ENCODE results near the gene DECR2. TPM values are rescaled to one million over a fixed set of nuclear protein-coding genes. Genes with fewer than 3 reads are reported as not detected.
"Not testable (repeated sequence)": the region's sequence is repeated elsewhere in the genome, so short reads cannot be mapped to it uniquely, and the experiment has no call there.

Gene DECR2
- polyA plus RNA-seq, 3 donors = 5.7 to 12.8 (median 8.7) TPM

GRCh38 chr16:361872-362701 is 39.6 kb upstream of the DECR2 start:
- peaks cover 6 to 8% of the 10 kb centered on the region in 2 donors for H3K4me1 ChIP-seq (ENCODE audit: control insufficient read depth in 1 of 2, insufficient read depth in 2 of 2, low read length in 2 of 2)
- intact Hi-C loops (cut with micrococcal nuclease) = loop anchor here (5.0 kb wide), 1 partner anchor 255 kb away; no protein-coding TSS in a partner anchor
- H3K4me3 Mint-ChIP-seq = no peak overlapping the region
- peaks cover 2 to 11% of the 10 kb centered on the region in 2 donors for H3K36me3 ChIP-seq (replicated peaks in 1 of 2; ENCODE audit: control insufficient read depth in 1 of 2, insufficient read depth in 2 of 2, low read length in 2 of 2)
- no peak overlapping the region for H3K27ac ChIP-seq (ENCODE audit: low read depth in 1 of 2, low read length in 2 of 2)
- peaks cover 5 to 25% (median 11%) of the 10 kb centered on the region in 3 donors for H3K27me3 Mint-ChIP-seq (ENCODE audit: low read depth in 3 of 3)
- H3K4me2 ChIP-seq (replicated peaks; ENCODE audit: extremely low read depth, low read length, poor library complexity, severe bottlenecking) = peak overlapping the region; percentile 21
- peaks cover 6% of the 10 kb centered on the region for H3K4me1 Mint-ChIP-seq
- no peaks in the 10 kb centered on the region for H4K20me1 ChIP-seq (ENCODE audit: insufficient read depth, low read length)
- H3K27ac Mint-ChIP-seq = peak overlapping the region in 2 of 7 donors; percentile 30 to 73
- H3K9ac ChIP-seq (ENCODE audit: insufficient read depth, low read length, poor library complexity, severe bottlenecking) = no peak overlapping the region
- no peaks in the 10 kb centered on the region for H3K79me2 ChIP-seq (ENCODE audit: insufficient read depth, low read length)
- H2AFZ ChIP-seq (ENCODE audit: insufficient read depth, low read depth, low read length, poor library complexity, severe bottlenecking) = peak overlapping the region; percentile 47
- H3K27me3 ChIP-seq (ENCODE audit: control insufficient read depth in 2 of 2, insufficient read depth in 2 of 2, low read length in 2 of 2) = no peaks in the 10 kb centered on the region
- 31% methylated on average over 30 of the region's 30 CpGs for WGBS (ENCODE audit: insufficient coverage)
- DNase-seq = peak; percentile 57 to 71 (median 70)
- peak; percentile 82 for TF ChIP-seq CTCF (IDR thresholded peaks at IDR 0.05)
- peaks cover 6 to 9% of the 10 kb centered on the region in 2 donors for H3K36me3 Mint-ChIP-seq
- H3K4me3 ChIP-seq (replicated peaks in 1 of 3; ENCODE audit: low read depth in 2 of 3, low read length in 3 of 3) = no peak overlapping the region
- H3K9me3 ChIP-seq (replicated peaks in 1 of 2; ENCODE audit: control insufficient read depth in 1 of 2, insufficient read depth in 1 of 2, low read length in 2 of 2) = no peaks in the 10 kb centered on the region
- no peaks in the 10 kb centered on the region for H3K9me3 Mint-ChIP-seq

- H3K27me3 ChIP-seq (ENCODE audit: control insufficient read depth in 2 of 2, insufficient read depth in 2 of 2, low read length in 2 of 2); H3K4me3 ChIP-seq (replicated peaks in 1 of 3; ENCODE audit: low read depth in 2 of 3, low read length in 3 of 3); H3K27ac ChIP-seq (ENCODE audit: low read depth in 1 of 2, low read length in 2 of 2); H2AFZ ChIP-seq (ENCODE audit: insufficient read depth, low read depth, low read length, poor library complexity, severe bottlenecking); DNase-seq; H3K4me1 Mint-ChIP-seq; H3K79me2 ChIP-seq (ENCODE audit: insufficient read depth, low read length); H3K9ac ChIP-seq (ENCODE audit: insufficient read depth, low read length, poor library complexity, severe bottlenecking); H3K27ac Mint-ChIP-seq; H3K9me3 ChIP-seq (replicated peaks in 1 of 2; ENCODE audit: control insufficient read depth in 1 of 2, insufficient read depth in 1 of 2, low read length in 2 of 2); H4K20me1 ChIP-seq (ENCODE audit: insufficient read depth, low read length); H3K4me3 Mint-ChIP-seq; H3K4me1 ChIP-seq (ENCODE audit: control insufficient read depth in 1 of 2, insufficient read depth in 2 of 2, low read length in 2 of 2); H3K4me2 ChIP-seq (replicated peaks; ENCODE audit: extremely low read depth, low read length, poor library complexity, severe bottlenecking); H3K9me3 Mint-ChIP-seq: not testable (repeated sequence)
- H3K36me3 ChIP-seq (replicated peaks in 1 of 2; ENCODE audit: control insufficient read depth in 1 of 2, insufficient read depth in 2 of 2, low read length in 2 of 2) = peaks cover 7 to 16% of the 10 kb centered on the region in 2 donors
- Mint-ChIP-seq H3K36me3 (peaks cover 11 to 15% of the 10 kb centered on the region in 2 donors), H3K27me3 (ENCODE audit: low read depth in 3 of 3) (peaks cover 5 to 25% (median 11%) of the 10 kb centered on the region in 3 donors)
- WGBS (ENCODE audit: insufficient coverage) = 72% methylated on average over 9 of the region's 24 CpGs
- intact Hi-C loops (cut with micrococcal nuclease) = loop anchor here (5.0 kb wide), 1 partner anchor 255 kb away; no protein-coding TSS in a partner anchor
Observed at GRCh38 chr16:362702-362999, 39.0 kb upstream of the DECR2 start.
